Astrocyte (in vitro differentiated cells and primary cell): ENCODE measurements around the gene HOXD9. TPM values are rescaled to one million over a fixed set of nuclear protein-coding genes. Genes with fewer than 3 reads are reported as not detected.
A peak's percentile ranks its signal among the peaks of the same experiment; 100 is the strongest.

Source experiments
- DNase-seq: peaks from one replicate; pipeline ENCODE4 v3.0.0-alpha.2; 2010; ENCODE audit warnings: low read depth
- FAIRE-seq: peaks from 2 replicates; lab custom pipeline; 2011; peaks lifted over from hg19 to GRCh38; lab: Jason Lieb, UNC
- H2AFZ ChIP-seq: 2 replicates; pipeline ENCODE4 v1.6.0; 2012; ENCODE audit warnings: low read depth, low read length, inconsistent platforms
- H3K27ac ChIP-seq: 2 replicates; pipeline ENCODE4 v1.5.1; 2011; ENCODE audit warnings: low read depth, low read length, inconsistent platforms
- H3K27me3 ChIP-seq: 2 replicates; pipeline ENCODE4 v1.6.0; 2011; ENCODE audit warnings: low read length, inconsistent platforms; ENCODE audit not compliant: insufficient read depth
- H3K36me3 ChIP-seq: 2 replicates; pipeline ENCODE4 v1.5.1; 2011; ENCODE audit warnings: low read length, inconsistent platforms; ENCODE audit not compliant: insufficient read depth
- H3K4me1 ChIP-seq: 2 replicates; pipeline ENCODE4 v1.5.1; 2011; ENCODE audit warnings: low read length, inconsistent platforms; ENCODE audit not compliant: insufficient read depth
- H3K4me2 ChIP-seq: 2 replicates; pipeline ENCODE4 v1.6.0; 2012; ENCODE audit warnings: low read length, inconsistent platforms
- H3K4me3 ChIP-seq: 2 replicates; pipeline ENCODE4 v1.5.1; 2011; ENCODE audit warnings: low read depth, mild to moderate bottlenecking, low read length, inconsistent platforms; ENCODE audit not compliant: insufficient read depth
- H3K79me2 ChIP-seq: 2 replicates; pipeline ENCODE4 v1.6.0; 2012; ENCODE audit warnings: mild to moderate bottlenecking, low read length, inconsistent platforms; ENCODE audit not compliant: insufficient read depth
- H3K9ac ChIP-seq: 2 replicates; pipeline ENCODE4 v1.6.0; 2012; ENCODE audit warnings: mild to moderate bottlenecking, low read length, inconsistent platforms
- H3K9me3 ChIP-seq: 2 replicates; pipeline ENCODE4 v1.5.1; 2012; ENCODE audit warnings: low read depth, mild to moderate bottlenecking, low read length, inconsistent platforms; ENCODE audit not compliant: insufficient read depth
- H4K20me1 ChIP-seq: 2 replicates; pipeline ENCODE4 v1.6.0; 2012; ENCODE audit warnings: low read length, inconsistent platforms; ENCODE audit not compliant: insufficient read depth
- H3K27ac Mint-ChIP-seq: one replicate; pipeline ENCODE4 v1.8.0; 2021; ENCODE audit warnings: mild to moderate bottlenecking, mixed read lengths; ENCODE audit not compliant: unreplicated experiment
- H3K27me3 Mint-ChIP-seq: one replicate; pipeline ENCODE4 v1.8.0; 2021; ENCODE audit warnings: low read depth, mixed read lengths; ENCODE audit not compliant: unreplicated experiment
- H3K36me3 Mint-ChIP-seq: one replicate; pipeline ENCODE4 v1.8.0; 2021; ENCODE audit warnings: low read depth, mixed read lengths; ENCODE audit not compliant: unreplicated experiment
- H3K4me1 Mint-ChIP-seq: one replicate; pipeline ENCODE4 v1.8.0; 2021; ENCODE audit warnings: low read depth, mixed read lengths; ENCODE audit not compliant: unreplicated experiment
- H3K4me3 Mint-ChIP-seq: one replicate; pipeline ENCODE4 v1.8.0; 2021; ENCODE audit warnings: mild to moderate bottlenecking, moderate library complexity, mixed read lengths; ENCODE audit not compliant: unreplicated experiment
- H3K9me3 Mint-ChIP-seq: one replicate; pipeline ENCODE4 v1.8.0; 2021; ENCODE audit warnings: mild to moderate bottlenecking, mixed read lengths; ENCODE audit not compliant: unreplicated experiment
- EZH2 ChIP-seq: IDR thresholded peaks from 2 replicates; pipeline ENCODE4 v1.6.1; 2012; ENCODE audit warnings: mild to moderate bottlenecking, low read length, inconsistent platforms; ENCODE audit not compliant: insufficient read depth
- total RNA-seq: library from RNA; stranded (reverse); gene quantifications from 2 replicates; pipeline ENCODE4 v1.2.1, GENCODE V29; 2021
- TF ChIP-seq, protein P1 (sequence below): IDR thresholded peaks from 2 replicates; pipeline ENCODE4 v1.5.1; 2011; ENCODE audit warnings: low read depth, mild to moderate bottlenecking, inconsistent platforms, low read length, moderate library complexity; ENCODE audit not compliant: insufficient read depth

Gene HOXD9
- total RNA-seq, 1 donor from 2014 or later, result not detected

DNA sequence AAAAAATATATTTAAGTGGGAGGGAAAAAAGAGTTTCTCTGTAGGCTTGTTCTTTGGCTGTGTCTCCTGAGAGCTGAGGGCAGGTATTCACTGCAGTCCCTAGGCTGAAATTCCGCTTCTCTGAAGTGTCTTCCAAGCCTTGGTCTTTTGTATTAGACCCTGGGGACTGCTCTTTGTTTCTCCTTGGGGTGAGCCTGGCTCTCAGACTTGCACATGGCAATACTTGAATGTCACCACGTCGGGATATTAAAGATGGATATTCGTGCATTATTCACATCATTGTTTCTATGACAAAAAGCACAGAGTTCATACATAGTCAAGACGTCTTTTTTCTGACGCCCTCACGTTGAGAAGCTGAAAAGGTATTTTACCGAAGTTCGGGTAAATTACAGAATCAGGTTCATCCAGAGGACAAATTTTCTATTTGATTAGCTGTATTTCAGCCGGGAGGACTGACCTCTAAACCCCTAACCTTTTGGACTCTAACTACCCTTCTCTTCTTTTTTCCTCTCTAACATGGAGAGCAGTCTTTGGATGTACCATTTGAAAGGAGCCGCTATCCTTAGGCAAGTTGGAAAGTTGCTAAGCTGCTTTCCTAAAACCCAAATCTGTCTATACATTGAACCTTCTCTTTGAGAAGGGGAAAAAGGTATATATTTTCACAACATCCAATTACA, 32.2 kb downstream of the HOXD9 start:
- Histone ChIP-seq H3K27me3 (peaks cover 81% of the 10 kb centered on the region), H3K79me2 (no peaks in the 10 kb centered on the region), H3K9me3 (peaks cover 2% of the 10 kb centered on the region), H3K4me3 (peak overlapping the region; percentile 39), H3K9ac (no peak overlapping the region), H3K27ac (no peak overlapping the region), H3K4me2 (peak overlapping the region; percentile 81), H3K36me3 (no peaks in the 10 kb centered on the region), H3K4me1 (no peaks in the 10 kb centered on the region), H4K20me1 (no peaks in the 10 kb centered on the region), H2AFZ (no peak overlapping the region)
- Mint-ChIP-seq H3K36me3 (no peaks in the 10 kb centered on the region), H3K9me3 (peaks cover 23% of the 10 kb centered on the region), H3K4me3 (no peak overlapping the region), H3K27me3 (peaks cover 85% of the 10 kb centered on the region), H3K27ac (no peak overlapping the region), H3K4me1 (no peaks in the 10 kb centered on the region)
- FAIRE-seq, result no peak
- no peak for TF ChIP-seq EZH2
- TF ChIP-seq, protein P1, sequence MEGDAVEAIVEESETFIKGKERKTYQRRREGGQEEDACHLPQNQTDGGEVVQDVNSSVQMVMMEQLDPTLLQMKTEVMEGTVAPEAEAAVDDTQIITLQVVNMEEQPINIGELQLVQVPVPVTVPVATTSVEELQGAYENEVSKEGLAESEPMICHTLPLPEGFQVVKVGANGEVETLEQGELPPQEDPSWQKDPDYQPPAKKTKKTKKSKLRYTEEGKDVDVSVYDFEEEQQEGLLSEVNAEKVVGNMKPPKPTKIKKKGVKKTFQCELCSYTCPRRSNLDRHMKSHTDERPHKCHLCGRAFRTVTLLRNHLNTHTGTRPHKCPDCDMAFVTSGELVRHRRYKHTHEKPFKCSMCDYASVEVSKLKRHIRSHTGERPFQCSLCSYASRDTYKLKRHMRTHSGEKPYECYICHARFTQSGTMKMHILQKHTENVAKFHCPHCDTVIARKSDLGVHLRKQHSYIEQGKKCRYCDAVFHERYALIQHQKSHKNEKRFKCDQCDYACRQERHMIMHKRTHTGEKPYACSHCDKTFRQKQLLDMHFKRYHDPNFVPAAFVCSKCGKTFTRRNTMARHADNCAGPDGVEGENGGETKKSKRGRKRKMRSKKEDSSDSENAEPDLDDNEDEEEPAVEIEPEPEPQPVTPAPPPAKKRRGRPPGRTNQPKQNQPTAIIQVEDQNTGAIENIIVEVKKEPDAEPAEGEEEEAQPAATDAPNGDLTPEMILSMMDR, result no peak
- no peak for DNase-seq

DNA sequence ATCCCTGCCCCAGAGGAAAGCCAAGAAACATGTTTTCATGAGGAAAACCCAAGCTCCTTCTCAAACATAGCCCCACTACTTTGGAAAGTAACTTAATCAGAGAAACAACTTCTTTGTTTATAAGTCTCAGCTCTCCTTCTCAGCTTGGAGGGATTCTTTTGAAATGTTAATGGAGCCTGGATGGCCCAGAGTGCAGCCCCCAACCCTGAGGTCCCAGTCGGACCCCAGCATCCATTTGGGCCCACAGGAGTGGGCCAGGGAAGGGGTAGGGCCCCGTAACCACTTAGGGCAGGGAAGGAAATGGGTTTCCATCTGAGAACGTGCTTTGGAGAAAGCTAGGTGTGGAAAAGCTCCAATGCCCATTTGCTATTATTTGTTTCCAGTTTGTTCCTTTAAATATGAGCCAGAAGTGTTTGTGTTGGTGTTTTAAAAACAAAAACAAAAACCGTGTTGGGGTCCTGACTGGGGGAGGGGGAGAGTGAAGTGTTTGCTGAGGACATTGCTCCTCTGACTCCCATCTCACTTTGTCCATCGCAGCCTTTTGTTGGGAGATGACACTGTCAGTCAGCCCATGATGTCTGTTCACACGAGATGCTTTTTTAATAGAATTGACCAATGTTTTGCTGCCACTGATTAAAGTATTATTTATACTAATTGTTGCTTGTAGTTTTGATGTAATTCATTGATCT, 33.0 kb downstream of the HOXD9 start:
- H3K27me3 ChIP-seq, result peaks cover 81% of the 10 kb centered on the region
- Mint-ChIP-seq H3K4me1 (no peaks in the 10 kb centered on the region), H3K27ac (no peak overlapping the region), H3K4me3 (no peak overlapping the region), H3K9me3 (peaks cover 16% of the 10 kb centered on the region), H3K27me3 (peaks cover 82% of the 10 kb centered on the region), H3K36me3 (no peaks in the 10 kb centered on the region)
- no peak overlapping the region for H2AFZ ChIP-seq
- H3K36me3 ChIP-seq, result no peaks in the 10 kb centered on the region
- no peak for DNase-seq
- no peaks in the 10 kb centered on the region for H3K4me1 ChIP-seq
- FAIRE-seq, result no peak
- TF ChIP-seq, protein P1, result no peak
- no peak for TF ChIP-seq EZH2
- H3K27ac ChIP-seq, result no peak overlapping the region
- no peak overlapping the region for H3K4me3 ChIP-seq
- no peaks in the 10 kb centered on the region for H3K79me2 ChIP-seq
- peak overlapping the region; percentile 81 for H3K4me2 ChIP-seq
- no peak overlapping the region for H3K9ac ChIP-seq
- H3K9me3 ChIP-seq, result peaks cover 2% of the 10 kb centered on the region
- H4K20me1 ChIP-seq, result no peaks in the 10 kb centered on the region
